ENCODE measurements around the gene POFUT2. TPM values are rescaled to one million over a fixed set of nuclear protein-coding genes. Genes with fewer than 3 reads are reported as not detected.

The POFUT2 gene
- total and polyA plus RNA-seq, 12 donors = 12.7 to 20.6 (median 16.9) TPM

DNA sequence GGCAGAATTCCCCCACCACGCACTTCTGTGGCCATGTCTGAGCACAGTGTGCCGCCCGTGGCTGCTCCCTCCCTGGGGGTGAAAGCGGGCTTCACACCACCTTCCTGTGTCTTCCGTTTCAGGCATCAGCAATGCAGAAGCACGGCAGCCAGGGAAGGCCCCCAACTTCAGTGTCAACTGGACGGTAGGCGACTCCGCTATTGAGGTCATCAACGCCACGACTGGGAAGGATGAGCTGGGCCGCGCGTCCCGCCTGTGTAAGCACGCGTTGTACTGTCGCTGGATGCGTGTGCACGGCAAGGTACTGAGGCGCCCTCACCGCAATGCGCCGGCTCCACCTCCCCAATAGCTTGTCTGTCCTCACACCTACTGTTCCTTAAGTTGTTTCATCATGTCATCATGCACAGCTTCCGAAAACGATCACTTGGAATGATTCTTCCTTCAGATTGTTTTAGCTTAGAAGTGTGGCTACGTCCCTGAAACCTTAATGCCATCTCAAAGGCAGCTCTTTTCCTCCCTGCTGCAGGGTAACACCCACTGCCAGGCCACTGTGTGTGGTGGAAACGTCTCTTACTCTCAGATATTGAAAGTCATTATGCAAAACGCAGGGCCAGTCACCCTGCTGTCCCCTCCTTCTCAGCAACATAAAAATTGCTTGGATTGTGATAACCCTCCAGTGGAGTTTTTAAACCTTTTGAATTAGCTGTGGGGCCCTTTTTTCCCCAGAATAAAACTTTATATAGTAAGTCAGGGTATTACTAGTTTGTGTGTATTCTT, 66.8 kb downstream of the POFUT2 start:
- 94 to 95% methylated on average over 29 of the region's 29 CpGs for WGBS, 2 donors
- intact Hi-C loops (cut with DNase I) = loop anchor here in 1 of 10 donors (10.0 kb wide), 1 partner anchor 56 kb away; no protein-coding TSS in a partner anchor
- DNase-seq = no peak
- TF ChIP-seq, protein P1, sequence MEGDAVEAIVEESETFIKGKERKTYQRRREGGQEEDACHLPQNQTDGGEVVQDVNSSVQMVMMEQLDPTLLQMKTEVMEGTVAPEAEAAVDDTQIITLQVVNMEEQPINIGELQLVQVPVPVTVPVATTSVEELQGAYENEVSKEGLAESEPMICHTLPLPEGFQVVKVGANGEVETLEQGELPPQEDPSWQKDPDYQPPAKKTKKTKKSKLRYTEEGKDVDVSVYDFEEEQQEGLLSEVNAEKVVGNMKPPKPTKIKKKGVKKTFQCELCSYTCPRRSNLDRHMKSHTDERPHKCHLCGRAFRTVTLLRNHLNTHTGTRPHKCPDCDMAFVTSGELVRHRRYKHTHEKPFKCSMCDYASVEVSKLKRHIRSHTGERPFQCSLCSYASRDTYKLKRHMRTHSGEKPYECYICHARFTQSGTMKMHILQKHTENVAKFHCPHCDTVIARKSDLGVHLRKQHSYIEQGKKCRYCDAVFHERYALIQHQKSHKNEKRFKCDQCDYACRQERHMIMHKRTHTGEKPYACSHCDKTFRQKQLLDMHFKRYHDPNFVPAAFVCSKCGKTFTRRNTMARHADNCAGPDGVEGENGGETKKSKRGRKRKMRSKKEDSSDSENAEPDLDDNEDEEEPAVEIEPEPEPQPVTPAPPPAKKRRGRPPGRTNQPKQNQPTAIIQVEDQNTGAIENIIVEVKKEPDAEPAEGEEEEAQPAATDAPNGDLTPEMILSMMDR (IDR thresholded peaks at IDR 0.05) = no peak
- ATAC-seq = no peak
- H3K27ac ChIP-seq = no peak overlapping the region
- H3K4me3 ChIP-seq = no peak overlapping the region
- no peaks in the 10 kb centered on the region for H3K4me1 ChIP-seq
- no peaks in the 10 kb centered on the region for H3K27me3 ChIP-seq
- peaks cover 0 to 21% (median 6%) of the 10 kb centered on the region in 11 donors for H3K9me3 ChIP-seq
- peaks cover 0 to 76% (median 18%) of the 10 kb centered on the region in 9 donors for H3K36me3 ChIP-seq

DNA sequence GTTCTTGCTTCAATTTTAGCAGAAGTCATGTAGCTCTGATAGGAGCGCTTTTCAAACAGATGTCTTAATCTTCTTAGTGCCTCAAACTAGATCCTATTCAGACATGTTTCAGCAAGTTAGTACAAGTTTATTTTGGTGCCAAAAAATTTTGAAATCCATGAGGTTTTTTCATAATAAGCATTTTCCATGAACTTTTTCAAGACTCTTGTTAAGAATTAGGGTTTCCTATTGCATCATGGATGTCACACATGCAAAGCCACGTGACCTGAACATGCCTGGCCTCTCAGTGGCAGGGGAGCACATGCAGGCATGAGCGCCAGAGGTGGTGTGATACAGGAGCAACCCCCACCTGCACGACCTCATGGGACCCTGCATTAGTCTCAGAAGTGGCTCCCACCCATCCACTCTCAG, 67.6 kb downstream of the POFUT2 start:
- 81 to 86% methylated on average over 4 of the region's 4 CpGs for WGBS, 2 donors
- H3K36me3 ChIP-seq = peaks cover 0 to 79% (median 18%) of the 10 kb centered on the region in 9 donors
- no peaks in the 10 kb centered on the region for H3K4me1 ChIP-seq
- TF ChIP-seq, protein P1 (IDR thresholded peaks at IDR 0.05) = no peak
- intact Hi-C loops (cut with DNase I) = loop anchor here in 1 of 10 donors (10.0 kb wide), 1 partner anchor 55 kb away; no protein-coding TSS in a partner anchor
- H3K27me3 ChIP-seq = no peaks in the 10 kb centered on the region
- ATAC-seq (peak in 1 of 8 donors; percentile 67), DNase-seq (no peak)
- H3K9me3 ChIP-seq = peaks cover 0 to 25% (median 6%) of the 10 kb centered on the region in 11 donors
- no peak overlapping the region for H3K27ac ChIP-seq
- H3K4me3 ChIP-seq = no peak overlapping the region

DNA sequence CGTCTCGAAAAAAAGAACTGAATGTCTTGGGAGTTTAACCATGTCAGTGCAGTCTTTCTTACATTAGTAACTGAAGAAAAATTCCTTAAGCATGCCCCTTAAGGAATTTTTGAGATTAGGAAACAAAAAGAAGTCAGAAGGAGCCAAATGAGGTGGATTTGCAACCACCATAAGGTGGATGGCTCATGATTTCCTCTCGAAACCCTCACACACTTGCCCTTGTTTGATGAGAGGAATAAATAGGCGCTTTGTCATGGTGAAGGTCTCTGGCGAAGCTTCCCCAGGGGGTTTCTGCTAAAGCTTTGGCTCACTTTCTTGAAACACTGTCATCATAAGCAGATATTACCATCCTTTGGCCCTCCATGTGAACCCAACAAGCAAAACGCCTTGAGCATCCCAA, 68.2 kb downstream of the POFUT2 start:
- Histone ChIP-seq H3K4me3 (no peak overlapping the region), H3K27ac (peak overlapping the region in 1 of 10 donors; percentile 5), H3K9me3 (peaks cover 0 to 29% (median 6%) of the 10 kb centered on the region in 11 donors), H3K36me3 (peaks cover 0 to 85% (median 18%) of the 10 kb centered on the region in 9 donors), H3K4me1 (no peaks in the 10 kb centered on the region), H3K27me3 (no peaks in the 10 kb centered on the region)
- TF ChIP-seq, protein P1 (IDR thresholded peaks at IDR 0.05) = no peak
- intact Hi-C loops (cut with DNase I) = no loop called here
- ATAC-seq (no peak), DNase-seq (no peak)
- 91% methylated on average over 6 of the region's 6 CpGs for WGBS, 2 donors

DNA sequence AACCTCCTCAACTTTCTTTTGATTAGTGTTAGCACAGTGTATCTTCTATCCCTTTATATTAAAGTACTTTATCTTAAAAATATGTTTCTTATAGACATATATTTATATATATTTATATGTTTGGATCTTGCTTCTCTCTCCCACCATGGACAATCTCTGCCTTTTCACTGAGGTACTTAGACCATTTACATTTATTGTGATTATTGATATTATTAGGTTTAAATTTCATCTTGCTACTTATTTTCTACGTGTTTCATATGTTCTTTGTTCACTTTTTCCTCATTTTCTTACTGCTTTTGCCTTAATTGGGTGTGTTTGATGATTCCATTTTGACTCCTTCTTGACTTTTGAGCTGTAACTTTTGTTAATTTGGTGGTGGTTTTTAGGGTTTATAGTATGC, 70.7 kb downstream of the POFUT2 start:
- no peaks in the 10 kb centered on the region for H3K27me3 ChIP-seq
- H3K4me1 ChIP-seq = no peaks in the 10 kb centered on the region
- TF ChIP-seq, protein P1 (IDR thresholded peaks at IDR 0.05) = no peak
- intact Hi-C loops (cut with DNase I) = no loop called here
- peaks cover 0 to 90% (median 18%) of the 10 kb centered on the region in 9 donors for H3K36me3 ChIP-seq
- no peak for DNase-seq
- WGBS, 2 donors = 88 to 90% methylated on average over 1 of the region's 1 CpG
- no peak overlapping the region for H3K4me3 ChIP-seq
- no peak overlapping the region for H3K27ac ChIP-seq
- H3K9me3 ChIP-seq = peaks cover 0 to 29% (median 6%) of the 10 kb centered on the region in 11 donors
- ATAC-seq = no peak
